ENCODE results near the gene DEFB119. TPM values are rescaled to one million over a fixed set of nuclear protein-coding genes. Genes with fewer than 3 reads are reported as not detected.
"Not testable (repeated sequence)": the region's sequence is repeated elsewhere in the genome, so short reads cannot be mapped to it uniquely, and the experiment has no call there.

DEFB119 gene, protein sequence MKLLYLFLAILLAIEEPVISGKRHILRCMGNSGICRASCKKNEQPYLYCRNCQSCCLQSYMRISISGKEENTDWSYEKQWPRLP
- not detected for total RNA-seq
- not detected for polyA plus RNA-seq
- long read RNA-seq, donor 1: 0 reads
- long read RNA-seq, donor 2: 0 reads
- long read RNA-seq, donor 3: 0 reads
- long read RNA-seq, donor 4: 0 reads
- long read RNA-seq, donor 5: 0 reads
- long read RNA-seq, donor 6: 0 reads
- long read RNA-seq, donor 7: 0 reads
- long read RNA-seq, donor 8: 0 reads
- long read RNA-seq, donor 9: 0 reads
- long read RNA-seq, donor 10: 0 reads

DNA sequence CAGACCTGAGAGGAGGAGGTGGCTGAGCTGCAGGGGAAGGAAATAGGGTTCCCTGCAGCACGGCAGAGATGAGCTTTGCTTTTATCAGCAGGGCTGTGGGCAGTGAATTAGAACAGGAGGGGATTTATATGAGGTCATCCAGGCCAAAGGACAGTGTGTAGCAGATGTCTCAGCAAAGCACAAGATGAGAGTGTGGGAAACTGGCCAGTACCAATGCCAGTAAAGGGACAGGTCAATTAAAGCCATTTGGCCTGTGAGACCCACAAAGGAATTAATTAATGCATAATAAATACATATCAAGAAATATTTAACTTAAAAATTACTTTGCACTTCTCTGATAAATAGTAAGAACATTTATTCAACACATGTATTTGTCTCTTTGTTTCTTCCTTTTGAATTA is at the start of gene DEFB119:
DEFB119 (minus strand) TSS at position 101 of the 400 bp plus-strand sequence. CDS start 107 bp downstream, outside the sequence.
- Histone ChIP-seq H3K4me1 (no peaks in the 10 kb centered on the region), H3K9me3 (no peaks in the 10 kb centered on the region), H3K27me3 (peaks cover 0 to 24% (median 0%) of the 10 kb centered on the region in 3 donors), H3K27ac (no peak within 1 kb of the TSS), H3K4me3 (no peak within 1 kb of the TSS), H3K36me3 (no peaks in the 10 kb centered on the region)
- WGBS, 5 donors: 16 to 62% (median 51%) methylated on average over 1 of the region's 1 CpG
- no peak for DNase-seq
- intact Hi-C loops (cut with DNase I; ENCODE audit: low total_unique reads): no loop called here
- TF ChIP-seq POLR2AphosphoS5 (IDR thresholded peaks at IDR 0.05) (no peak), POLR2A (IDR thresholded peaks at IDR 0.05) (no peak), EP300 (IDR thresholded peaks at IDR 0.05) (no peak)
- TF ChIP-seq, protein P1, sequence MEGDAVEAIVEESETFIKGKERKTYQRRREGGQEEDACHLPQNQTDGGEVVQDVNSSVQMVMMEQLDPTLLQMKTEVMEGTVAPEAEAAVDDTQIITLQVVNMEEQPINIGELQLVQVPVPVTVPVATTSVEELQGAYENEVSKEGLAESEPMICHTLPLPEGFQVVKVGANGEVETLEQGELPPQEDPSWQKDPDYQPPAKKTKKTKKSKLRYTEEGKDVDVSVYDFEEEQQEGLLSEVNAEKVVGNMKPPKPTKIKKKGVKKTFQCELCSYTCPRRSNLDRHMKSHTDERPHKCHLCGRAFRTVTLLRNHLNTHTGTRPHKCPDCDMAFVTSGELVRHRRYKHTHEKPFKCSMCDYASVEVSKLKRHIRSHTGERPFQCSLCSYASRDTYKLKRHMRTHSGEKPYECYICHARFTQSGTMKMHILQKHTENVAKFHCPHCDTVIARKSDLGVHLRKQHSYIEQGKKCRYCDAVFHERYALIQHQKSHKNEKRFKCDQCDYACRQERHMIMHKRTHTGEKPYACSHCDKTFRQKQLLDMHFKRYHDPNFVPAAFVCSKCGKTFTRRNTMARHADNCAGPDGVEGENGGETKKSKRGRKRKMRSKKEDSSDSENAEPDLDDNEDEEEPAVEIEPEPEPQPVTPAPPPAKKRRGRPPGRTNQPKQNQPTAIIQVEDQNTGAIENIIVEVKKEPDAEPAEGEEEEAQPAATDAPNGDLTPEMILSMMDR (IDR thresholded peaks at IDR 0.05): no peak

DNA sequence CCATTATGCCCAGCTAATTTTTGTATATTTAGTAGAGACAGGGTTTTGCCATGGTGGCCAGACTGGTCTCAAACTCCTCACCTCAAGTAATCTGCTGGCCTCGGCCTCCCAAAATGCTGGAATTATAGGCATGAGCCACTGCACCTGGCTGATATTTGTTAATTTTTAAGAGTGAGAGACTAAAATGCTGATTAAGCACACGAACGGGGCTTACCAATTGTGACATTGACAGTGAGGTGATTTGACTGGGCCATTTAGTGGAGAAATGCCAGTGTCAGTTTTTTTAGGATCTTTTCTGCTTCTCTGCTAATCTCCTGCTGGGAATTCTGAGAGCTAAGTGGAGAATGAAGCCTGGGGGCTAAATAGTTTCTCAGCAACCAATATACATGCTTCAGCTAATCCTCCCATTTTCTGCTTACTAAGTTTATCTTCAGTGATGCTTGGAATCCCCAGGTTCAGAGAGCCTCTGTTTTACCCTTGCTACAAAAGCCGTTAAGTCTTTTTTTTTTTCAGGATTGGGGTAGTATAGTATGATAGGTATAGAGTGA is 40.3 kb upstream of the DEFB119 start:
- no peaks in the 10 kb centered on the region for H3K36me3 ChIP-seq
- H3K4me1 ChIP-seq: no peaks in the 10 kb centered on the region
- no peak overlapping the region for H3K27ac ChIP-seq
- intact Hi-C loops (cut with DNase I; ENCODE audit: low total_unique reads): no loop called here
- TF ChIP-seq EP300 (IDR thresholded peaks at IDR 0.05): no peak
- no peak for TF ChIP-seq POLR2AphosphoS5 (IDR thresholded peaks at IDR 0.05)
- TF ChIP-seq, protein P1 (IDR thresholded peaks at IDR 0.05): no peak
- TF ChIP-seq POLR2A (IDR thresholded peaks at IDR 0.05): no peak
- no peak for DNase-seq
- no peak overlapping the region for H3K4me3 ChIP-seq
- H3K27me3 ChIP-seq: peaks cover 0 to 9% (median 4%) of the 10 kb centered on the region in 3 donors
- peaks cover 0 to 18% (median 12%) of the 10 kb centered on the region in 4 donors for H3K9me3 ChIP-seq
- 59 to 65% (median 62%) methylated on average over 4 of the region's 4 CpGs for WGBS, 5 donors

DNA sequence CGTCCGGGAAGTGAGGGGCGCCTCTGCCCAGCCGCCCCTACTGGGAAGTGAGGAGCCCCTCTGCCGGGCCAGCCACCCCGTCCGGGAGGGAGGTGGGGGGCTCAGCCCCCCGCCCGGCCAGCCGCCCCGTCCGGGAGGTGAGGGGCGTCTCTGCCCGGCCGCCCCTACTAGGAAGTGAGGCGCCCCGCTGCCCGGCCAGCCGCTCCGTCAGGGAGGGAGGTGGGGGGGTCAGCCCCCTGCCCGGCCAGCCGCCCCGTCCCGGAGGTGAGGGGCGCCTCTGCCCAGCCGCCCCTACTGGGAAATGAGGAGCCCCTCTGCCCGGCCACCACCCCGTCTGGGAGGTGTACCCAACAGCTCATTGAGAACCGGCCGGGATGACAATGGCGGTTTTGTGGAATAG is 37.2 kb upstream of the DEFB119 start:
- H3K27me3 ChIP-seq; H3K4me1 ChIP-seq; intact Hi-C loops (cut with DNase I; ENCODE audit: low total_unique reads); H3K27ac ChIP-seq; DNase-seq; H3K36me3 ChIP-seq; H3K4me3 ChIP-seq: not testable (repeated sequence)
- WGBS, 5 donors: 89 to 97% (median 94%) methylated on average over 5 to 29 of the region's 31 CpGs
- H3K9me3 ChIP-seq: peaks cover 0 to 18% (median 12%) of the 10 kb centered on the region in 4 donors

DNA sequence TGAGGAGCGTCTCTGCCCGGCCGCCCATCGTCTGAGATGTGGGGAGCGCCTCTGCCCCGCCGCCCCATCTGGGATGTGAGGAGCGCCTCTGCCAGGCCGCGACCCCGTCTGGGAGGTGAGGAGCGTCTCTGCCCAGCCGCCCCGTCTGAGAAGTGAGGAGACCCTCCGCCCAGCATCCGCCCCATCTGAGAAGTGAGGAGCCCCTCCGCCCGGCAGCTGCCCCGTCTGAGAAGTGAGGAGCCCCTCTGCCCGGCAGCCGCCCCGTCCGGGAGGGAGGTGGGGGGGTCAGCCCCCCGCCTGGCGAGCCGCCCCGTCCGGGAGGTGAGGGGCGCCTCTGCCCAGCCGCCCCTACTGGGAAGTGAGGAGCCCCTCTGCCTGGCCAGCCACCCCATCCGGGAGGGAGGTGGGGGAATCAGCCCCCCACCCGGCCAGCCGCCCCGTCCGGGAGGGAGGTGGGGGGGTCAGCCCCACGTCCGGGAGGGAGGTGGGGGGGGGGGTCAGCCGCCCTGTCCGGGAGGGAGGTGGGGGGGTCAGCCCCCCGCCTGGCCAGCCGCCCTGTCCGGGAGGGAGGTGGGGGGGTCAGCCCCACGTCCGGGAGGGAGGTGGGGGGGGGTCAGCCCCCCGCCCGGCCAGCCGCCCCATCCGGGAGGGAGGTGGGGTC is 36.6 kb upstream of the DEFB119 start:
- 90 to 97% (median 93%) methylated on average over 11 to 31 of the region's 48 CpGs; no CpG with 5 or more reads in 1 of the 5 donors for WGBS, 5 donors
- H3K27me3 ChIP-seq; H3K4me1 ChIP-seq; intact Hi-C loops (cut with DNase I; ENCODE audit: low total_unique reads); H3K27ac ChIP-seq; H3K4me3 ChIP-seq; H3K36me3 ChIP-seq; DNase-seq: not testable (repeated sequence)
- H3K9me3 ChIP-seq: peaks cover 0 to 18% (median 12%) of the 10 kb centered on the region in 4 donors

DNA sequence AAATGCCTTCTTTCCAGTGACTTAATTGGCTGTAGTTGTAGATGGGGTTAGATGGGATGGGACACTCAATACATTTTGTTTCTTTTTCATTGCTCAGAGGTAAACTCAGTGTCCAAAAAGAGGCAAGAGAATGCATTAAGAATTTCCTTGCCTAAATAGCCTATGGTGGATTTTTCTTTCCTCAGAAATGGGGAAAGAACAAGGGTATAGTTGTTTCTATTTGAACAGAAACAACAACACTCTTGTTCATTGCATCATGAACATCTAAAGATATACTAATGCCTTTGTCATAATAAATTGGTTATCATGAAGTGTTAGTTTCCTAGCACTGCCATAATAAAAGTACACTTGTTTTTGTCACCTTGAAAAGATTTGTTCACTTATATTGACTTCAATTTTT is 35.4 kb upstream of the DEFB119 start:
- Histone ChIP-seq H3K36me3 (no peaks in the 10 kb centered on the region), H3K27me3 (peaks cover 0 to 3% (median 0%) of the 10 kb centered on the region in 3 donors), H3K4me1 (no peaks in the 10 kb centered on the region), H3K4me3 (no peak overlapping the region), H3K9me3 (peaks cover 0 to 17% (median 12%) of the 10 kb centered on the region in 4 donors), H3K27ac (no peak overlapping the region)
- intact Hi-C loops (cut with DNase I; ENCODE audit: low total_unique reads): no loop called here
- TF ChIP-seq, protein P1 (IDR thresholded peaks at IDR 0.05): no peak
- TF ChIP-seq EP300 (IDR thresholded peaks at IDR 0.05) (no peak), POLR2AphosphoS5 (IDR thresholded peaks at IDR 0.05) (no peak), POLR2A (IDR thresholded peaks at IDR 0.05) (no peak)
- no peak for DNase-seq
